A673 (cell line): ENCODE measurements around the gene MYL6B.

Source experiments
- CTCF ChIP-seq: fragments of 300-800, 200-600 bp; sonication (generic); conservative IDR thresholded peaks from 2 replicates; pipeline ENCODE4 v1.5.1; 2017; ENCODE audit warnings: low read depth, mild to moderate bottlenecking, antibody characterized with exemption, low read length, moderate library complexity, mixed read lengths
- EZH2 ChIP-seq: fragments of 200-600 bp; sonication (generic); IDR thresholded peaks from 2 replicates; pipeline ENCODE4 v1.6.1; 2017; ENCODE audit warnings: borderline replicate concordance, low read depth, mild to moderate bottlenecking, mixed read lengths, antibody characterized with exemption, low read length; ENCODE audit not compliant: poor library complexity, severe bottlenecking

GRCh38 chr12:56141946-56142784 lies 10.2 kb upstream of the MYL6B start:
- TF ChIP-seq CTCF (no peak), EZH2 (no peak)
